Measurements from ENCODE around the gene SLC9A6. TPM values are rescaled to one million over a fixed set of nuclear protein-coding genes. Genes with fewer than 3 reads are reported as not detected.

Gene SLC9A6
- total and polyA plus RNA-seq, 10 of the 15 experiments (the other 5 are each of a cell fraction or from before 2014, with no cell fraction given): 4.5 to 14.6 (median 10.7) TPM

- ATAC-seq (0 out of 3 replicates have a peak, but pooled peaks have one; percentile 21), DNase-seq (ENCODE audit: low read depth, low spot score) (no peak), FAIRE-seq (no peak)
- no peak overlapping the region for H3K9ac ChIP-seq (ENCODE audit: control insufficient read depth, insufficient read depth, low read length)
- no peaks in the 10 kb centered on the region for H4K20me1 ChIP-seq (ENCODE audit: control insufficient read depth, insufficient read depth)
- no peaks in the 10 kb centered on the region for H3K79me2 ChIP-seq (ENCODE audit: control insufficient read depth, insufficient read depth, low read length)
- H3K36me3 ChIP-seq (ENCODE audit: control insufficient read depth in 2 of 2, insufficient read depth in 2 of 2, low read length in 1 of 2): no peaks in the 10 kb centered on the region
- no peaks in the 10 kb centered on the region for H3K27me3 ChIP-seq (replicated peaks in 1 of 2; ENCODE audit: control insufficient read depth in 2 of 2, insufficient read depth in 2 of 2, low read length in 1 of 2)
- ChIA-PET RAD21 (ENCODE audit: unreplicated experiment) (interaction anchor here (1.1 kb wide), 1 partner anchor 37 kb away, joined by 3 read pairs; no protein-coding TSS in a partner anchor), POLR2A (no interaction called here), SMC1A (ENCODE audit: uncharacterized antibody, unreplicated experiment) (no interaction called here), CTCF (no interaction called here)
- no peak overlapping the region for H3K4me3 ChIP-seq
- no peaks in the 10 kb centered on the region for H3K9me3 ChIP-seq (replicated peaks; ENCODE audit: control insufficient read depth, insufficient read depth, low read length)
- no peak overlapping the region for H3K27ac ChIP-seq (ENCODE audit: control insufficient read depth, insufficient read depth)
- H3K4me2 ChIP-seq (ENCODE audit: control insufficient read depth, insufficient read depth): no peak overlapping the region
- in situ Hi-C loops (cut with MboI): no loop called here
- no TSS peak for BruUV-seq (replicated peaks)
- WGBS (ENCODE audit: insufficient coverage, insufficient replicate concordance, low lambda C conversion rate, missing lambda C conversion rate): 57% methylated on average over 7 of the region's 7 CpGs
- intact Hi-C loops (cut with micrococcal nuclease; ENCODE audit: unreplicated experiment): no loop called here
- no peaks in the 10 kb centered on the region for H3K4me1 ChIP-seq (ENCODE audit: control insufficient read depth, insufficient read depth, low read length)
- no peak overlapping the region for H2AFZ ChIP-seq (ENCODE audit: control insufficient read depth, low read depth, low read length)
- TF ChIP-seq ZNF207 (IDR thresholded peaks at IDR 0.05; ENCODE audit: borderline replicate concordance): no peak
- TF ChIP-seq NR2C1 (IDR thresholded peaks at IDR 0.05): no peak
- TF ChIP-seq NKRF (conservative IDR thresholded peaks at IDR 0.05): no peak
- TF ChIP-seq KDM1A (IDR thresholded peaks at IDR 0.05; ENCODE audit: borderline replicate concordance): no peak
- TF ChIP-seq STAT3 (IDR thresholded peaks at IDR 0.05; ENCODE audit: low read depth, low read length): no peak
- no peak for TF ChIP-seq ZNF687 (IDR thresholded peaks at IDR 0.05)
- no peak for TF ChIP-seq FOS (IDR thresholded peaks at IDR 0.05; ENCODE audit: borderline replicate concordance, extremely low read depth, insufficient read length)
- TF ChIP-seq ZBTB40 (IDR thresholded peaks at IDR 0.05; ENCODE audit: borderline replicate concordance): peak; percentile 50; the same call in 1 of the 2 replicates
- no peak for TF ChIP-seq EED (IDR thresholded peaks at IDR 0.05; ENCODE audit: low read depth)
- no peak for TF ChIP-seq E2F8 (IDR thresholded peaks at IDR 0.05; ENCODE audit: low read depth, partially characterized antibody)
Measured at GRCh38 chrX:136065044-136065671, 79.9 kb downstream of the SLC9A6 start.

Measured in GM12878 (cell line).